ENCODE measurements around the gene ABHD3. TPM values are rescaled to one million over a fixed set of nuclear protein-coding genes. Genes with fewer than 3 reads are reported as not detected.

Gene ABHD3
- total RNA-seq = 10 to 100 TPM; 12.6 to 16.2 (median 13.1) TPM

GRCh38 chr18:21704603-21705364 is at the start of gene ABHD3:
TSS of gene ABHD3 (minus strand) at chr18:21704774. CDS start at chr18:21704665, 109 bp downstream.
- no peaks in the 10 kb centered on the region for H3K4me1 ChIP-seq
- H3K4me3 ChIP-seq = peak within 1 kb of the TSS; percentile 77 to 88 (median 83)
- H3K36me3 ChIP-seq = no peaks in the 10 kb centered on the region
- H3K27ac ChIP-seq = peak within 1 kb of the TSS; percentile 89 to 92
- DNase-seq (ENCODE audit: low spot score in 2 of 2) = peak; percentile 86 to 91
- TF ChIP-seq POLR2A (IDR thresholded peaks at IDR 0.05) = no peak
- TF ChIP-seq POLR2AphosphoS5 (IDR thresholded peaks at IDR 0.05) = peak; percentile 32 to 43 (median 42)
- peak; percentile 43 to 86 (median 70) for TF ChIP-seq CTCF (IDR thresholded peaks at IDR 0.05)
- intact Hi-C loops (cut with DNase I; ENCODE audit: low total_unique reads) = no loop called here
- H3K27me3 ChIP-seq = no peaks in the 10 kb centered on the region
- H3K9me3 ChIP-seq = no peaks in the 10 kb centered on the region

- Histone ChIP-seq H3K4me1 (peaks cover 0 to 6% of the 10 kb centered on the region in 2 donors), H3K27ac (peak overlapping the region in 1 of 2 donors; percentile 11), H3K9me3 (no peaks in the 10 kb centered on the region), H3K27me3 (no peaks in the 10 kb centered on the region), H3K4me3 (no peak overlapping the region), H3K36me3 (no peaks in the 10 kb centered on the region)
- no peak for TF ChIP-seq POLR2AphosphoS5 (IDR thresholded peaks at IDR 0.05)
- TF ChIP-seq CTCF (IDR thresholded peaks at IDR 0.05) = no peak
- no peak for TF ChIP-seq POLR2A (IDR thresholded peaks at IDR 0.05)
- intact Hi-C loops (cut with DNase I; ENCODE audit: low total_unique reads) = loop anchor here (2.0 kb wide), 1 partner anchor 69 kb away; no protein-coding TSS in a partner anchor
- DNase-seq (ENCODE audit: low spot score in 2 of 2) = no peak
Observed at GRCh38 chr18:21747764-21748693, 43.5 kb upstream of the ABHD3 start.

GRCh38 chr18:21747268-21747667 is 42.7 kb upstream of the ABHD3 start:
- H3K27ac ChIP-seq = peak overlapping the region in 1 of 2 donors; percentile 11
- intact Hi-C loops (cut with DNase I; ENCODE audit: low total_unique reads) = no loop called here
- H3K27me3 ChIP-seq = no peaks in the 10 kb centered on the region
- no peak overlapping the region for H3K4me3 ChIP-seq
- TF ChIP-seq POLR2A (IDR thresholded peaks at IDR 0.05) (no peak), POLR2AphosphoS5 (IDR thresholded peaks at IDR 0.05) (no peak), CTCF (IDR thresholded peaks at IDR 0.05) (no peak)
- no peak for DNase-seq (ENCODE audit: low spot score in 2 of 2)
- H3K36me3 ChIP-seq = no peaks in the 10 kb centered on the region
- peaks cover 0 to 6% of the 10 kb centered on the region in 2 donors for H3K4me1 ChIP-seq
- H3K9me3 ChIP-seq = no peaks in the 10 kb centered on the region

DNA sequence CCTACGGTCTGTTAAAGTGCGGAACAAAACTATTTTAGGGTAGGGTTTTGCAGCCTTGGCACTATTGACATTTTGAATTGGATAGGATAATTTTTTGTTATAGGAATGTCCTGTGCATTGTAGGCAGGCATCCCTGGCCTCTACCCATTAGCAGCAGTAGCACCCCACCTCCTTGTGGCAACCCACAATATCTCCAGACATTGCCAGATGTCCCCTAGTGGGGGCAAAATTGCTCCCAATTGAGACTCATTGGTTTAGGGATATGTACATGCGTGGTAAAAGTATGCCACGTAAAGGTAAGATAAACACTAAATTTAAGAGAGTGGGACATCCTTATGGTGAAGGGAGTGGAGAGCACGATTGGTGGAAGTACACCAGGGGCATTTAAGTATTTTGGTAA is 40.7 kb upstream of the ABHD3 start:
- Histone ChIP-seq H3K36me3 (no peaks in the 10 kb centered on the region), H3K4me3 (no peak overlapping the region), H3K27me3 (no peaks in the 10 kb centered on the region), H3K27ac (no peak overlapping the region), H3K4me1 (peaks cover 0 to 6% of the 10 kb centered on the region in 2 donors), H3K9me3 (no peaks in the 10 kb centered on the region)
- no peak for TF ChIP-seq POLR2AphosphoS5 (IDR thresholded peaks at IDR 0.05)
- no peak for DNase-seq (ENCODE audit: low spot score in 2 of 2)
- intact Hi-C loops (cut with DNase I; ENCODE audit: low total_unique reads) = no loop called here

DNA sequence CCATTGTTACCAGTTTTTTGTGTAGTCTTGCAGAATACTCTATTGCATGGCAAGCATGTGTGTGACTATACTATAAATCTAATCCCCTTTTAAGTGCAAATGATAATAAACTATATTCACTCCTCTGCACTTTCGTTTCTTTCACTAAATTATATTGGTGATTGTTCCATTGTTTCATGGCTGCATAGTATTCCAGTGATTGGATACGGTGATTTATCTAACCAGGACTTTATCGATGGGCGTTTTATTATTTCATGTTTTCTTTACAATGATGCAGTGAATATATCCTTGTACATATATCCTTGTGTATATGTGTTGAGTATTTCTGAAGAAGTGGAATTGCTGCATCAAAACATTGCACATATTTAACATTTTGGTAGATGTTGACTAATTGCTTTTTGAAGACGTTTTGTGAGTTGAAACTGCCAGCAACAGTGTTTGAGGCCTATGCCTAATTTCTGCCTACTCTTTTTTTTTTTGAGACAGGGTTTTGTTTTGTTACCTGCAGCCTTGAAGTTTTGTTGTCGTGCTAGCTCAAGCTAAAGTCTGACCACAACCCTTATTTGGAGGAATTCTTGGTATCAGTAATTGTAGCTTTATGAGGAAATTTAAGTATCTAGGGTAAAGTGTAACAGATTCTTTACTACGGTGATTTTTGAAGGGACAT is 38.7 kb upstream of the ABHD3 start:
- TF ChIP-seq POLR2AphosphoS5 (IDR thresholded peaks at IDR 0.05) (no peak), POLR2A (IDR thresholded peaks at IDR 0.05) (no peak), CTCF (IDR thresholded peaks at IDR 0.05) (no peak)
- Histone ChIP-seq H3K36me3 (no peaks in the 10 kb centered on the region), H3K27me3 (no peaks in the 10 kb centered on the region), H3K4me3 (no peak overlapping the region), H3K9me3 (no peaks in the 10 kb centered on the region), H3K27ac (no peak overlapping the region), H3K4me1 (peaks cover 0 to 6% of the 10 kb centered on the region in 2 donors)
- DNase-seq (ENCODE audit: low spot score in 2 of 2) = no peak
- intact Hi-C loops (cut with DNase I; ENCODE audit: low total_unique reads) = no loop called here
